IMR-90 (cell line): Measurements from ENCODE around the gene P2RY10. TPM values are rescaled to one million over a fixed set of nuclear protein-coding genes. Genes with fewer than 3 reads are reported as not detected.

Source experiments
- ATAC-seq: fragments of 200-7000 bp; cut with Tn5 transposase; 2 replicates; pipeline ENCODE4 v1.9.1; 2020; ENCODE audit warnings: low read depth, mild to moderate bottlenecking, moderate library complexity
- BruUV-seq: library from RNA; stranded (reverse); fragments of 400-500 nt; replicated peaks from 2 replicates; lab custom pipeline; 2021; lab: Mats Ljungman, UMichigan
- CTCF ChIA-PET: fragments of 300-600 bp; formaldehyde crosslinking; extraction: SDS; loops from one replicate; lab custom pipeline; 2021; ENCODE audit warnings: antibody characterized with exemption; lab: Yijun Ruan, JAX
- POLR2A ChIA-PET: fragments of 300-600 bp; sonication (Branson Sonifier 250); formaldehyde crosslinking; loops from one replicate; lab custom pipeline; 2022; ENCODE audit warnings: antibody characterized with exemption; ENCODE audit not compliant: unreplicated experiment; lab: Charles Lee
- DNase-seq: peaks from one replicate; pipeline ENCODE4 v3.0.0; 2013
- H2AFZ ChIP-seq: replicated peaks from 2 replicates; pipeline ENCODE3; 2013; ENCODE audit warnings: low read length, mild to moderate bottlenecking; ENCODE audit not compliant: poor library complexity
- H2AK5ac ChIP-seq: 2 replicates; pipeline ENCODE4 v1.6.1; 2013; ENCODE audit warnings: low read depth, low read length, inconsistent platforms
- H2AK9ac ChIP-seq: replicated peaks from 2 replicates; pipeline ENCODE3; 2013; ENCODE audit warnings: mild to moderate bottlenecking, low read depth, low read length, moderate library complexity; ENCODE audit not compliant: poor library complexity
- H2BK120ac ChIP-seq: 2 replicates; pipeline ENCODE4 v1.6.1; 2013; ENCODE audit warnings: low read depth, low read length, inconsistent platforms
- H2BK15ac ChIP-seq: 3 replicates; pipeline ENCODE4 v1.6.1; 2013; ENCODE audit warnings: low read depth, low read length, inconsistent platforms
- H2BK20ac ChIP-seq: 2 replicates; pipeline ENCODE4 v1.6.1; 2013; ENCODE audit warnings: low read depth, mild to moderate bottlenecking, inconsistent platforms, low read length, moderate library complexity
- H2BK5ac ChIP-seq: 2 replicates; pipeline ENCODE4 v1.6.1; 2013; ENCODE audit warnings: mild to moderate bottlenecking, low read depth, low read length, inconsistent platforms; ENCODE audit not compliant: poor library complexity, severe bottlenecking
- H3K14ac ChIP-seq: replicated peaks from 2 replicates; pipeline ENCODE4 v1.6.1; 2013; ENCODE audit warnings: low read depth, low read length, inconsistent platforms
- H3K18ac ChIP-seq: 2 replicates; pipeline ENCODE4 v1.6.1; 2013; ENCODE audit warnings: low read depth, low read length, control low read depth
- H3K23ac ChIP-seq: 2 replicates; pipeline ENCODE4 v1.6.1; 2013; ENCODE audit warnings: low read depth, low read length, inconsistent platforms
- H3K27ac ChIP-seq: 2 replicates; pipeline ENCODE4 v1.5.1; 2013; ENCODE audit warnings: mild to moderate bottlenecking, control low read depth, low read length; ENCODE audit not compliant: insufficient read depth
- H3K27me3 ChIP-seq: 2 replicates; pipeline ENCODE4 v1.6.1; 2013; ENCODE audit warnings: low read length; ENCODE audit not compliant: control insufficient read depth, insufficient read depth
- H3K36me3 ChIP-seq: 2 replicates; pipeline ENCODE4 v1.6.1; 2013; ENCODE audit warnings: low read length, mixed read lengths; ENCODE audit not compliant: control insufficient read depth, insufficient read depth
- H3K4ac ChIP-seq: 2 replicates; pipeline ENCODE4 v1.6.1; 2013; ENCODE audit warnings: low read depth, low read length, inconsistent platforms
- H3K4me1 ChIP-seq: 2 replicates; pipeline ENCODE4 v1.6.1; 2013; ENCODE audit warnings: low read length, mixed read lengths; ENCODE audit not compliant: control insufficient read depth, insufficient read depth
- H3K4me2 ChIP-seq: 2 replicates; pipeline ENCODE4 v1.6.1; 2013; ENCODE audit warnings: low read depth, mild to moderate bottlenecking, control low read depth, low read length, moderate library complexity
- H3K4me3 ChIP-seq: 2 replicates; pipeline ENCODE4 v1.5.1; 2013; ENCODE audit warnings: low read depth, mild to moderate bottlenecking, control low read depth, low read length, moderate library complexity; ENCODE audit not compliant: insufficient read depth
- H3K56ac ChIP-seq: 2 replicates; pipeline ENCODE4 v1.6.1; 2013; ENCODE audit warnings: low read length, inconsistent platforms; ENCODE audit not compliant: insufficient read depth; ENCODE audit errors: extremely low read depth
- H3K79me1 ChIP-seq, 2 experiments: 2 replicates each; pipeline ENCODE4 v1.6.1; 2013; ENCODE audit warnings: low read length in 2 of 2, inconsistent platforms in 1 of 2, low read depth in 1 of 2
- H3K9ac ChIP-seq: 2 replicates; pipeline ENCODE4 v1.6.1; 2013; ENCODE audit warnings: low read depth, low read length, control low read depth
- H3K9me1 ChIP-seq: 2 replicates; pipeline ENCODE4 v1.6.1; 2013; ENCODE audit warnings: low read length, inconsistent platforms; ENCODE audit not compliant: insufficient read depth
- H3K9me3 ChIP-seq: 2 replicates; pipeline ENCODE4 v1.6.1; 2013; ENCODE audit warnings: low read length; ENCODE audit not compliant: control insufficient read depth, insufficient read depth
- H4K20me1 ChIP-seq: 2 replicates; pipeline ENCODE4 v1.6.1; 2013; ENCODE audit warnings: low read length, inconsistent platforms; ENCODE audit not compliant: insufficient read depth
- H4K5ac ChIP-seq: 2 replicates; pipeline ENCODE4 v1.6.1; 2013; ENCODE audit warnings: mild to moderate bottlenecking, low read depth, low read length, control low read depth
- H4K8ac ChIP-seq, 2 experiments: 2 replicates each; pipeline ENCODE4 v1.6.1; 2013; ENCODE audit warnings: low read depth in 2 of 2, low read length in 2 of 2, control low read depth in 1 of 2, inconsistent platforms in 1 of 2
- H4K91ac ChIP-seq: 2 replicates; pipeline ENCODE4 v1.6.1; 2013; ENCODE audit warnings: low read depth, low read length, inconsistent platforms; ENCODE audit not compliant: insufficient read depth
- BHLHE40 ChIP-seq: fragments of 150-350 bp; IDR thresholded peaks from 2 replicates; pipeline ENCODE4 v1.6.1; 2016; ENCODE audit warnings: mild to moderate bottlenecking, low read depth, low read length
- CEBPB ChIP-seq: IDR thresholded peaks from 2 replicates; pipeline ENCODE4 v1.6.1; 2012; ENCODE audit warnings: low read depth, low read length, improper control_type of control experiment
- CHD1 ChIP-seq: IDR thresholded peaks from 2 replicates; pipeline ENCODE4 v1.6.1; 2012; ENCODE audit warnings: low read depth, low read length, improper control_type of control experiment
- CTCF ChIP-seq: conservative IDR thresholded peaks from 2 replicates; pipeline ENCODE4 v1.5.1; 2012; ENCODE audit warnings: mild to moderate bottlenecking, low read depth, low read length, improper control_type of control experiment
- ELK1 ChIP-seq: fragments of 150-350 bp; IDR thresholded peaks from 2 replicates; pipeline ENCODE4 v1.6.1; 2016; ENCODE audit warnings: low read depth, mild to moderate bottlenecking, low read length, moderate library complexity, borderline replicate concordance
- FOS ChIP-seq: fragments of 150-350 bp; IDR thresholded peaks from 2 replicates; pipeline ENCODE4 v1.6.1; 2016; ENCODE audit warnings: low read depth, low read length
- MAFK ChIP-seq: IDR thresholded peaks from 2 replicates; pipeline ENCODE4 v1.6.1; 2012; ENCODE audit warnings: low read depth, low read length, improper control_type of control experiment
- MAZ ChIP-seq: IDR thresholded peaks from 2 replicates; pipeline ENCODE4 v1.6.1; 2012; ENCODE audit warnings: low read depth, mild to moderate bottlenecking, low read length, improper control_type of control experiment, moderate library complexity, borderline replicate concordance
- MXI1 ChIP-seq: IDR thresholded peaks from 2 replicates; pipeline ENCODE4 v1.6.1; 2012; ENCODE audit warnings: low read depth, mild to moderate bottlenecking, low read length, moderate library complexity, borderline replicate concordance
- NFE2L2 ChIP-seq: fragments of 150-350 bp; IDR thresholded peaks from 2 replicates; pipeline ENCODE4 v1.6.1; 2016; ENCODE audit warnings: low read depth, mild to moderate bottlenecking, low read length
- POLR2A ChIP-seq: IDR thresholded peaks from 2 replicates; pipeline ENCODE4 v1.6.1; 2012; ENCODE audit warnings: mild to moderate bottlenecking, low read depth, low read length
- RAD21 ChIP-seq: IDR thresholded peaks from 2 replicates; pipeline ENCODE4 v1.6.1; 2012; ENCODE audit warnings: low read length, improper control_type of control experiment
- RCOR1 ChIP-seq: IDR thresholded peaks from 2 replicates; pipeline ENCODE4 v1.6.1; 2012; ENCODE audit warnings: mild to moderate bottlenecking, low read length, improper control_type of control experiment; ENCODE audit not compliant: insufficient replicate concordance
- RFX5 ChIP-seq: IDR thresholded peaks from 2 replicates; pipeline ENCODE4 v1.8.0; 2012; ENCODE audit warnings: low read depth, mild to moderate bottlenecking, low read length, moderate library complexity
- SMC3 ChIP-seq: fragments of 150-350 bp; IDR thresholded peaks from 2 replicates; pipeline ENCODE4 v1.6.1; 2016; ENCODE audit warnings: low read depth, mild to moderate bottlenecking, antibody characterized with exemption, low read length, moderate library complexity
- USF2 ChIP-seq: fragments of 150-350 bp; IDR thresholded peaks from 2 replicates; pipeline ENCODE4 v1.6.1; 2017; ENCODE audit warnings: mild to moderate bottlenecking, antibody characterized with exemption, low read length, low read depth
- WGBS, 2 experiments: methylation state at CpG; one replicate each; pipeline versions ENCODE4 v1.1.5 to v1.1.7; 2013; ENCODE audit warnings: missing lambda C conversion rate in 2 of 2; ENCODE audit not compliant: insufficient read length in 1 of 2; ENCODE audit errors: extremely low coverage in 2 of 2; 5-methylcytosine and 5-hydroxymethylcytosine counted together
- dilution Hi-C: fragments of 300-500 bp; cut with HindIII; formaldehyde crosslinking; loops from one replicate; pipeline ENCODE4 v1.14.3; 2018; ENCODE audit warnings: low sequenced_read_pairs; ENCODE audit not compliant: unreplicated experiment
- in situ Hi-C: fragments of 300-500 bp; cut with MboI; formaldehyde crosslinking; loops from 3 replicates; pipeline ENCODE4 v1.14.3; 2019; ENCODE audit warnings: low sequenced_read_pairs, inconsistent platforms, mixed read lengths
- intact Hi-C: fragments of 100-400 bp; cut with micrococcal nuclease; formaldehyde crosslinking; loops from 2 replicates; pipeline ENCODE4 v1.10.0; 2022
- polyA plus RNA-seq, 3 experiments: library from polyadenylated mRNA; depleted of rRNA; stranded (reverse); fragments of >200 nt; gene quantifications; 2 replicates each; pipeline ENCODE4 v1.2.3, GENCODE V29; 2012; ENCODE audit warnings: low replicate concordance in 1 of 3
- total RNA-seq: library from RNA; depleted of rRNA; stranded (reverse); fragments of >200 nt; gene quantifications from 2 replicates; pipeline ENCODE4 v1.2.3, GENCODE V29; 2012

P2RY10 gene
- total and polyA plus RNA-seq, 2 of the 4 experiments (the other 2 are of a cell fraction), result not detected

DNA sequence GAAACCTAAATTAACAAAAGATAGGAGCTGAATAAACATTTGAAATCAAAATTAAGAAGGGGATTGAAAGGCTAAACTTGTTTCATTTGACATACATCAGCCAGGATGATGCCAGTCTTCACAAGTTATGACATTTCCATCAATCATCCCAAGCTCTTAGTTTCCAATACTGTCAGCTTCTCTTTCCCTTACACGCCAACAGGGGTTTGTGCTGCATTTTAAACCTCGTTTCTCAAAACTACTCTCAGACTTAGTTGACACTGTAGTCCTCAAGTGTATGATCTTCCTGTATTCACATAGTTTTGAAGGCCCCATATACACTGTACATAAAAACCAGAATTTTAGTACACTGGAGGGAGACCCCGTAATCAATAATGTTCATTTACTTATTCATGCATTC lies 840 bp upstream of the P2RY10 start:
- no peak overlapping the region for H3K14ac ChIP-seq
- no peaks in the 10 kb centered on the region for H3K27me3 ChIP-seq
- no peaks in the 10 kb centered on the region for H3K36me3 ChIP-seq
- H2BK120ac ChIP-seq, result no peak overlapping the region
- H3K23ac ChIP-seq, result no peak overlapping the region
- H2AK9ac ChIP-seq, result no peak overlapping the region
- H2AK5ac ChIP-seq, result no peak overlapping the region
- no peak overlapping the region for H4K5ac ChIP-seq
- TF ChIP-seq USF2 (no peak), NFE2L2 (no peak), RFX5 (no peak), BHLHE40 (no peak), SMC3 (no peak), MXI1 (no peak), RCOR1 (no peak), POLR2A (no peak), ELK1 (no peak), RAD21 (no peak), CHD1 (no peak), CTCF (no peak), CEBPB (no peak), MAFK (no peak), MAZ (no peak), FOS (no peak)
- H3K4me2 ChIP-seq, result no peak overlapping the region
- no peaks in the 10 kb centered on the region for H4K20me1 ChIP-seq
- no peak for DNase-seq
- H3K9ac ChIP-seq, result no peak overlapping the region
- H3K4me1 ChIP-seq, result no peaks in the 10 kb centered on the region
- H3K18ac ChIP-seq, result no peak overlapping the region
- H3K9me3 ChIP-seq, result no peaks in the 10 kb centered on the region
- no peak for ATAC-seq
- H4K91ac ChIP-seq, result no peak overlapping the region
- in situ Hi-C loops, result no loop called here
- ChIA-PET CTCF (interaction anchor here (0.5 kb wide), 1 partner anchor 163 kb away, joined by 3 read pairs; no protein-coding TSS in a partner anchor), POLR2A (no interaction called here)
- H3K9me1 ChIP-seq, result no peaks in the 10 kb centered on the region
- BruUV-seq, result no TSS peak
- H4K8ac ChIP-seq, result no peak overlapping the region
- H2BK5ac ChIP-seq, result no peak overlapping the region
- H2BK20ac ChIP-seq, result no peak overlapping the region
- no peak overlapping the region for H2BK15ac ChIP-seq
- intact Hi-C loops, result no loop called here
- H3K56ac ChIP-seq, result no peak overlapping the region
- WGBS, 2 experiments, result 40% methylated on average over 1 of the region's 3 CpGs; no CpG with 5 or more reads in 1 of the 2 experiments
- H3K4me3 ChIP-seq, result no peak overlapping the region
- no peak overlapping the region for H3K4ac ChIP-seq
- H3K27ac ChIP-seq, result no peak overlapping the region
- H2AFZ ChIP-seq, result no peak overlapping the region
- no peaks in the 10 kb centered on the region for H3K79me1 ChIP-seq
- dilution Hi-C loops, result no loop called here
